Esophagus squamous epithelium (tissue), 5 donors: Measurements from ENCODE around the gene TMEM131. TPM values are rescaled to one million over a fixed set of nuclear protein-coding genes. Genes with fewer than 3 reads are reported as not detected.
"Not testable (repeated sequence)": the region's sequence is repeated elsewhere in the genome, so short reads cannot be mapped to it uniquely, and the experiment has no call there.

ENCODE experiments used
- DNase-seq: peaks from one replicate; lab custom pipeline; 2025; lab: John Stamatoyannopoulos, UW
- H3K27ac ChIP-seq, 4 donors: fragments of 200-600 bp; sonication (generic); one replicate each; pipeline ENCODE4 v1.5.1; 2016 to 2019; ENCODE audit warnings: mild to moderate bottlenecking in 1 of 4
- H3K27me3 ChIP-seq, 4 donors: fragments of 200-600 bp; sonication (generic); 1 replicate in 3 of 4; 2 replicates in 1 of 4; pipeline versions ENCODE4 v1.5.1 to v1.6.0; 2017 to 2021; ENCODE audit warnings: antibody characterized with exemption in 1 of 4
- H3K36me3 ChIP-seq, 3 donors: fragments of 200-600 bp; sonication (generic); one replicate each; pipeline ENCODE4 v1.5.1; 2016 to 2019
- H3K4me1 ChIP-seq, 3 donors: fragments of 200-600 bp; sonication (generic); one replicate each; pipeline ENCODE4 v1.5.1; 2017 to 2019
- H3K4me3 ChIP-seq, 4 donors: fragments of 200-600 bp; sonication (generic); 1 replicate in 3 of 4; 2 replicates in 1 of 4; pipeline ENCODE4 v1.5.1; 2016 to 2019; ENCODE audit warnings: mild to moderate bottlenecking in 2 of 4, moderate library complexity in 1 of 4
- H3K9me3 ChIP-seq, 3 donors: fragments of 200-600 bp; sonication (generic); one replicate each; pipeline ENCODE4 v1.5.1; 2016 to 2019
- CTCF ChIP-seq, 6 experiments: fragments of 450-650 bp in 4 of 6; fragments of 200-600 bp in 2 of 6; sonication (generic) in 2 of 6; IDR thresholded peaks; one replicate each; pipeline ENCODE4 v1.5.1; 2016 to 2019; ENCODE audit warnings: antibody characterized with exemption in 6 of 6, mild to moderate bottlenecking in 4 of 6, moderate library complexity in 4 of 6
- POLR2A ChIP-seq, 4 donors: fragments of 450-650 bp; IDR thresholded peaks; one replicate each; pipeline ENCODE4 v1.6.1; 2017; ENCODE audit warnings: antibody characterized with exemption in 4 of 4, mild to moderate bottlenecking in 4 of 4, moderate library complexity in 3 of 4
- WGBS, 2 donors: methylation state at CpG; one replicate each; pipeline ENCODE4 v1.1.5; 2018; 5-methylcytosine and 5-hydroxymethylcytosine counted together
- intact Hi-C: fragments of 100-400 bp; cut with DNase I; formaldehyde crosslinking; loops from one replicate; pipeline ENCODE4 v1.15.0; 2022
- total RNA-seq, 4 donors: library from RNA; depleted of rRNA; stranded (reverse); fragments of >200 nt; gene quantifications; one replicate each; pipeline ENCODE4 v1.1.0, GENCODE V29; 2016
- donor health status: DM: yes; HTN: yes; CAD: no.

Gene TMEM131
- total RNA-seq, 4 donors from 2014 or later: 24.2 to 36.4 (median 28.1) TPM

GRCh38 chr2:97845133-97845532 lies 150.6 kb downstream of the TMEM131 start:
- Histone ChIP-seq H3K4me3 (no peak overlapping the region), H3K4me1 (peaks cover 0 to 16% (median 0%) of the 10 kb centered on the region in 3 donors), H3K27ac (no peak overlapping the region), H3K27me3 (no peaks in the 10 kb centered on the region), H3K36me3 (peaks cover 0 to 24% (median 0%) of the 10 kb centered on the region in 3 donors), H3K9me3 (no peaks in the 10 kb centered on the region)
- 60 to 73% methylated on average over 4 of the region's 4 CpGs for WGBS, 2 donors
- no peak for DNase-seq
- no peak for TF ChIP-seq POLR2A (IDR thresholded peaks at IDR 0.05)
- no peak for TF ChIP-seq CTCF (IDR thresholded peaks at IDR 0.05)
- intact Hi-C loops: no loop called here

GRCh38 chr2:97844311-97844859 lies 151.4 kb downstream of the TMEM131 start:
- TF ChIP-seq POLR2A (IDR thresholded peaks at IDR 0.05): no peak
- TF ChIP-seq CTCF (IDR thresholded peaks at IDR 0.05): no peak
- intact Hi-C loops: no loop called here
- DNase-seq: no peak

GRCh38 chr2:97840198-97840597 lies 155.6 kb downstream of the TMEM131 start:
- no peak overlapping the region for H3K4me3 ChIP-seq
- no peaks in the 10 kb centered on the region for H3K4me1 ChIP-seq
- no peak for DNase-seq
- no peaks in the 10 kb centered on the region for H3K27me3 ChIP-seq
- no peaks in the 10 kb centered on the region for H3K9me3 ChIP-seq
- WGBS, 2 donors: 88 to 95% methylated on average over 3 to 6 of the region's 6 CpGs
- H3K36me3 ChIP-seq: peaks cover 0 to 58% (median 6%) of the 10 kb centered on the region in 3 donors
- no peak for TF ChIP-seq CTCF (IDR thresholded peaks at IDR 0.05)
- no peak for TF ChIP-seq POLR2A (IDR thresholded peaks at IDR 0.05)
- no peak overlapping the region for H3K27ac ChIP-seq
- intact Hi-C loops: no loop called here

More at GRCh38 chr2:97844311-97844859, 151.4 kb downstream of the TMEM131 start:
- H3K4me3 ChIP-seq: no peak overlapping the region
- no peaks in the 10 kb centered on the region for H3K9me3 ChIP-seq
- no peak overlapping the region for H3K27ac ChIP-seq
- H3K36me3 ChIP-seq: peaks cover 0 to 31% (median 4%) of the 10 kb centered on the region in 3 donors
- H3K27me3 ChIP-seq: no peaks in the 10 kb centered on the region
- 55 to 88% methylated on average over 2 of the region's 2 CpGs for WGBS, 2 donors
- H3K4me1 ChIP-seq: peaks cover 0 to 11% (median 0%) of the 10 kb centered on the region in 3 donors

- Histone ChIP-seq H3K9me3 (no peaks in the 10 kb centered on the region), H3K27ac (no peak overlapping the region), H3K4me1 (peaks cover 0 to 6% (median 0%) of the 10 kb centered on the region in 3 donors), H3K4me3 (no peak overlapping the region), H3K36me3 (peaks cover 0 to 62% (median 4%) of the 10 kb centered on the region in 3 donors), H3K27me3 (no peaks in the 10 kb centered on the region)
- WGBS, 2 donors: 63 to 76% methylated on average over 1 of the region's 1 CpG
- TF ChIP-seq POLR2A (IDR thresholded peaks at IDR 0.05) (no peak), CTCF (IDR thresholded peaks at IDR 0.05) (no peak)
- no peak for DNase-seq
- intact Hi-C loops: no loop called here
Measured at GRCh38 chr2:97834610-97835009, 161.1 kb downstream of the TMEM131 start.

GRCh38 chr2:97831121-97831520 lies 164.6 kb downstream of the TMEM131 start:
- WGBS, 2 donors: 66 to 80% methylated on average over 2 of the region's 2 CpGs
- intact Hi-C loops: no loop called here

GRCh38 chr2:97829255-97829654 lies 166.5 kb downstream of the TMEM131 start:
- H3K36me3 ChIP-seq: peaks cover 0 to 56% (median 0%) of the 10 kb centered on the region in 3 donors
- H3K9me3 ChIP-seq, H3K27me3 ChIP-seq, H3K27ac ChIP-seq, DNase-seq, intact Hi-C loops, H3K4me1 ChIP-seq, H3K4me3 ChIP-seq: not testable (repeated sequence)
- WGBS, 2 donors: 94% methylated on average over 10 of the region's 10 CpGs

More at GRCh38 chr2:97831121-97831520, 164.6 kb downstream of the TMEM131 start:
- Histone ChIP-seq H3K9me3 (no peaks in the 10 kb centered on the region), H3K4me3 (no peak overlapping the region), H3K4me1 (peaks cover 0 to 6% (median 0%) of the 10 kb centered on the region in 3 donors), H3K27me3 (no peaks in the 10 kb centered on the region), H3K36me3 (peaks cover 0 to 60% (median 0%) of the 10 kb centered on the region in 3 donors), H3K27ac (no peak overlapping the region)
- no peak for DNase-seq
- TF ChIP-seq POLR2A (IDR thresholded peaks at IDR 0.05) (no peak), CTCF (IDR thresholded peaks at IDR 0.05) (no peak)

GRCh38 chr2:97827013-97827412 lies 168.7 kb downstream of the TMEM131 start:
- H3K27ac ChIP-seq, H3K4me3 ChIP-seq, H3K9me3 ChIP-seq, DNase-seq, H3K27me3 ChIP-seq, intact Hi-C loops, H3K4me1 ChIP-seq: not testable (repeated sequence)
- WGBS, 2 donors: 94 to 95% methylated on average over 12 to 19 of the region's 19 CpGs
- H3K36me3 ChIP-seq: peaks cover 0 to 60% (median 0%) of the 10 kb centered on the region in 3 donors

GRCh38 chr2:97826266-97826847 lies 169.4 kb downstream of the TMEM131 start:
- intact Hi-C loops, H3K27me3 ChIP-seq, H3K4me1 ChIP-seq, H3K27ac ChIP-seq, H3K4me3 ChIP-seq, DNase-seq, H3K9me3 ChIP-seq: not testable (repeated sequence)
- WGBS, 2 donors: 80 to 85% methylated on average over 2 to 3 of the region's 3 CpGs
- H3K36me3 ChIP-seq: peaks cover 0 to 62% (median 0%) of the 10 kb centered on the region in 3 donors
